Measurements from ENCODE around the gene WFIKKN1. TPM values are rescaled to one million over a fixed set of nuclear protein-coding genes. Genes with fewer than 3 reads are reported as not detected.

WFIKKN1 gene
- total and polyA plus RNA-seq, 11 donors: 0.15 to 1.1 (median 0.29) TPM

DNA sequence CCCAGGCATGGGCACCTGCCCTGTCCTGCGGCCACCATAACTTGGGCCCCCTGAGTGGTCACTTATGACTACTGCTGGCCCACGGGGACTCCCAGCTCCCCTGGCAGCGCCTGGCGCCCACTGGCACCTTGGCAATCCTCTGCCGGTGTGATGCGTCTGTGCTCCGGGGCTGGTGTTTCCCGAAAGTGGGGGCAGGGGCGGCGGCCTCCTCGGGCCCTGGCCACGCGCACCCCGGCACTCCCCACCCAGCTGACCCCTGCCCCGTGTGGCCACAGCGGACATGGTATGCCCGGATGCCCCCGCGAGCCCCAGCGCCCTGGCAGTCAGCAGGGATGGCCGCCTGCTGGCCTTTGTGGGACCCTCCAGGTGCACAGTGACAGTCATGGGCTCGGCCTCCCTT lies 26.7 kb downstream of the WFIKKN1 start:
- WGBS, 4 donors: 94 to 100% (median 96%) methylated on average over 7 to 22 of the region's 22 CpGs
- intact Hi-C loops (cut with DNase I): loop anchor here in 1 of 10 donors (10.0 kb wide), 1 partner anchor 73 kb away; no protein-coding TSS in a partner anchor

GRCh38 chr16:658679-659571 lies 28.1 kb downstream of the WFIKKN1 start:
- Histone ChIP-seq H3K27ac (no peak overlapping the region), H3K4me1 (peaks cover 0 to 16% (median 11%) of the 10 kb centered on the region in 12 donors), H3K36me3 (peaks cover 0 to 26% (median 0%) of the 10 kb centered on the region in 9 donors), H3K9me3 (no peaks in the 10 kb centered on the region), H3K27me3 (no peaks in the 10 kb centered on the region), H3K4me3 (no peak overlapping the region)
- WGBS, 4 donors: 91 to 94% (median 92%) methylated on average over 26 to 35 of the region's 35 CpGs
- TF ChIP-seq POLR2A (IDR thresholded peaks at IDR 0.05) (no peak), CTCF (IDR thresholded peaks at IDR 0.05) (no peak)
- intact Hi-C loops (cut with DNase I): loop anchor here in 1 of 10 donors (10.0 kb wide), 1 partner anchor 74 kb away; no protein-coding TSS in a partner anchor
- ATAC-seq (no peak), DNase-seq (no peak)

More for the DNA sequence above, 26.7 kb downstream of the WFIKKN1 start:
- H3K27ac ChIP-seq: no peak overlapping the region
- no peak overlapping the region for H3K4me3 ChIP-seq
- H3K9me3 ChIP-seq: no peaks in the 10 kb centered on the region
- no peak for ATAC-seq
- no peaks in the 10 kb centered on the region for H3K27me3 ChIP-seq
- TF ChIP-seq CTCF (IDR thresholded peaks at IDR 0.05) (no peak), POLR2A (IDR thresholded peaks at IDR 0.05) (no peak)
- H3K36me3 ChIP-seq: peaks cover 0 to 33% (median 0%) of the 10 kb centered on the region in 9 donors
- peaks cover 0 to 16% (median 11%) of the 10 kb centered on the region in 12 donors for H3K4me1 ChIP-seq
- DNase-seq: no peak

GRCh38 chr16:659618-660017 lies 28.8 kb downstream of the WFIKKN1 start:
- peak overlapping the region in 1 of 12 donors; percentile 80 for H3K27ac ChIP-seq
- DNase-seq: no peak
- peaks cover 0 to 26% (median 0%) of the 10 kb centered on the region in 9 donors for H3K36me3 ChIP-seq
- no peak for ATAC-seq
- peaks cover 0 to 16% (median 11%) of the 10 kb centered on the region in 12 donors for H3K4me1 ChIP-seq
- 84 to 95% (median 91%) methylated on average over 2 to 20 of the region's 20 CpGs for WGBS, 4 donors
- TF ChIP-seq POLR2A (IDR thresholded peaks at IDR 0.05): no peak
- TF ChIP-seq CTCF (IDR thresholded peaks at IDR 0.05): no peak
- intact Hi-C loops (cut with DNase I): loop anchor here in 6 of 10 donors (2.0 to 10.0 kb wide), 7 partner anchors 75 to 265 kb away; partner anchors contain the start of genes NME4 (in 2 of the 6) and RAB11FIP3 (in 1 of the 6)
- no peaks in the 10 kb centered on the region for H3K27me3 ChIP-seq
- H3K4me3 ChIP-seq: no peak overlapping the region
- H3K9me3 ChIP-seq: no peaks in the 10 kb centered on the region

DNA sequence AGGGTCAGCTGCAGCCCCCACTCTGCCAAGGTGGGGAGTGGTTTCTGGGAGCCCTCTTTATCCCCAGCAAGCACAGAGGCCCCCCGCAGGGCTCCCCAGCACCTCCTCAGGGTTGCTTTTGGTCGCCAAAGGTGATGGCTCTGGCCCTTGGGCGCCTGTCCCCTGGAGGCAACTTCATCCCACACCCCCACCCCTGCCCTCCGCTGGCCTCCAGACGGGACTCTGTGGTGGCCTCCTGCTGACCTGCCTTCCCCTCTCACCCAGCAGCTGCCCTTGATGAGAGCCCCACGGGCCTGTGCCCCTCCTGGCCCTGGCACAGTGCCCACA lies 29.3 kb downstream of the WFIKKN1 start:
- ATAC-seq: peak in 2 of 4 donors; percentile 1 to 6
- intact Hi-C loops (cut with DNase I): loop anchor here in 5 of 10 donors (2.0 to 10.0 kb wide), 6 partner anchors 78 to 265 kb away; partner anchors contain the start of genes NME4 (in 2 of the 5) and RAB11FIP3 (in 1 of the 5)
- WGBS, 4 donors: 61 to 68% (median 65%) methylated on average over 6 of the region's 6 CpGs
- DNase-seq: no peak
- H3K9me3 ChIP-seq: no peaks in the 10 kb centered on the region
- H3K27ac ChIP-seq: peak overlapping the region in 10 of 12 donors; percentile 4 to 80 (median 54)
- peaks cover 0 to 26% (median 0%) of the 10 kb centered on the region in 9 donors for H3K36me3 ChIP-seq
- peak overlapping the region in 6 of 12 donors; percentile 28 to 42 (median 34) for H3K4me3 ChIP-seq
- TF ChIP-seq CTCF (IDR thresholded peaks at IDR 0.05): no peak
- peaks cover 0 to 16% (median 11%) of the 10 kb centered on the region in 12 donors for H3K4me1 ChIP-seq
- H3K27me3 ChIP-seq: no peaks in the 10 kb centered on the region
